ENCODE results near the gene TOR2A. TPM values are rescaled to one million over a fixed set of nuclear protein-coding genes. Genes with fewer than 3 reads are reported as not detected.

The TOR2A gene
- total RNA-seq, 1 donor from 2014 or later, result 6.4 TPM

- Mint-ChIP-seq H3K4me1 (ENCODE audit: low read depth) (peaks cover 17% of the 10 kb centered on the region), H3K9me3 (ENCODE audit: low read depth) (no peaks in the 10 kb centered on the region), H3K27ac (ENCODE audit: unreplicated experiment) (peak overlapping the region; percentile 85)
These were observed 36.0 kb downstream of the TOR2A start for GRCh38 chr9:127698985-127699670.

GRCh38 chr9:127698386-127698785 is 36.7 kb downstream of the TOR2A start:
- H3K27me3 Mint-ChIP-seq (ENCODE audit: low read depth), result no peaks in the 10 kb centered on the region
- H3K36me3 Mint-ChIP-seq (ENCODE audit: low read depth), result peaks cover 1% of the 10 kb centered on the region
- no peak overlapping the region for H3K4me3 Mint-ChIP-seq (ENCODE audit: unreplicated experiment)

More at GRCh38 chr9:127698985-127699670, 36.0 kb downstream of the TOR2A start:
- peak overlapping the region; percentile 63 for H3K4me3 Mint-ChIP-seq (ENCODE audit: unreplicated experiment)
- DNase-seq (ENCODE audit: low spot score), result no peak
- H3K36me3 Mint-ChIP-seq (ENCODE audit: low read depth), result peaks cover 1% of the 10 kb centered on the region
- TF ChIP-seq CTCF (IDR thresholded peaks at IDR 0.05), result no peak
- H3K27me3 Mint-ChIP-seq (ENCODE audit: low read depth), result no peaks in the 10 kb centered on the region

GRCh38 chr9:127697575-127697974 is 37.5 kb downstream of the TOR2A start:
- H3K36me3 Mint-ChIP-seq (ENCODE audit: low read depth), result peaks cover 1% of the 10 kb centered on the region
- H3K4me1 Mint-ChIP-seq (ENCODE audit: low read depth), result peaks cover 17% of the 10 kb centered on the region
- no peak for DNase-seq (ENCODE audit: low spot score)
- H3K4me3 Mint-ChIP-seq (ENCODE audit: unreplicated experiment), result no peak overlapping the region
- H3K27ac Mint-ChIP-seq (ENCODE audit: unreplicated experiment), result no peak overlapping the region
- no peaks in the 10 kb centered on the region for H3K9me3 Mint-ChIP-seq (ENCODE audit: low read depth)
- TF ChIP-seq CTCF (IDR thresholded peaks at IDR 0.05), result no peak
- H3K27me3 Mint-ChIP-seq (ENCODE audit: low read depth), result no peaks in the 10 kb centered on the region

More at GRCh38 chr9:127698386-127698785, 36.7 kb downstream of the TOR2A start:
- Mint-ChIP-seq H3K4me1 (ENCODE audit: low read depth) (peaks cover 17% of the 10 kb centered on the region), H3K9me3 (ENCODE audit: low read depth) (no peaks in the 10 kb centered on the region), H3K27ac (ENCODE audit: unreplicated experiment) (peak overlapping the region; percentile 85)
- no peak for TF ChIP-seq CTCF (IDR thresholded peaks at IDR 0.05)
- DNase-seq (ENCODE audit: low spot score), result no peak

GRCh38 chr9:127694890-127695720 is 40.0 kb downstream of the TOR2A start:
- H3K4me1 Mint-ChIP-seq (ENCODE audit: low read depth), result peaks cover 17% of the 10 kb centered on the region
- no peak overlapping the region for H3K4me3 Mint-ChIP-seq (ENCODE audit: unreplicated experiment)
- no peak overlapping the region for H3K27ac Mint-ChIP-seq (ENCODE audit: unreplicated experiment)
- DNase-seq (ENCODE audit: low spot score), result no peak
- H3K9me3 Mint-ChIP-seq (ENCODE audit: low read depth), result no peaks in the 10 kb centered on the region
- H3K36me3 Mint-ChIP-seq (ENCODE audit: low read depth), result peaks cover 12% of the 10 kb centered on the region
- TF ChIP-seq CTCF (IDR thresholded peaks at IDR 0.05), result no peak
- no peaks in the 10 kb centered on the region for H3K27me3 Mint-ChIP-seq (ENCODE audit: low read depth)

GRCh38 chr9:127693697-127694096 is 41.4 kb downstream of the TOR2A start:
- Mint-ChIP-seq H3K27ac (ENCODE audit: unreplicated experiment) (no peak overlapping the region), H3K36me3 (ENCODE audit: low read depth) (peaks cover 15% of the 10 kb centered on the region), H3K4me1 (ENCODE audit: low read depth) (peaks cover 9% of the 10 kb centered on the region), H3K9me3 (ENCODE audit: low read depth) (no peaks in the 10 kb centered on the region), H3K4me3 (ENCODE audit: unreplicated experiment) (no peak overlapping the region), H3K27me3 (ENCODE audit: low read depth) (no peaks in the 10 kb centered on the region)
- TF ChIP-seq CTCF (IDR thresholded peaks at IDR 0.05), result no peak
- no peak for DNase-seq (ENCODE audit: low spot score)
